Caco-2 (cell line): ENCODE data around the gene USP46. TPM values are rescaled to one million over a fixed set of nuclear protein-coding genes. Genes with fewer than 3 reads are reported as not detected.

ENCODE experiments used
- BruUV-seq: library from RNA; stranded (reverse); fragments of 400-500 nt; replicated peaks from 2 replicates; lab custom pipeline; 2021; lab: Mats Ljungman, UMichigan
- CTCF ChIA-PET: fragments of 300-600 bp; sonication (Branson Sonifier 250); formaldehyde crosslinking; loops from one replicate; lab custom pipeline; 2022; ENCODE audit warnings: antibody characterized with exemption; lab: Charles Lee
- POLR2A ChIA-PET: fragments of 300-600 bp; sonication (Branson Sonifier 250); formaldehyde crosslinking; loops from one replicate; lab custom pipeline; 2022; ENCODE audit warnings: antibody characterized with exemption; lab: Charles Lee
- DNase-seq, 2 experiments: peaks; one replicate each; pipeline versions ENCODE4 v3.0.0 to v3.0.0-alpha.2; 2020 to 2022
- H3K27me3 ChIP-seq: replicated peaks from 2 replicates; pipeline ENCODE4 v1.6.0; 2011; ENCODE audit warnings: low read length; ENCODE audit not compliant: control insufficient read depth, insufficient read depth
- H3K36me3 ChIP-seq: 2 replicates; pipeline ENCODE4 v1.5.1; 2011; ENCODE audit warnings: low read length; ENCODE audit not compliant: control insufficient read depth, insufficient read depth
- H3K4me1 ChIP-seq: fragments of 250-450 bp; sonication (Bioruptor Pico); 2 replicates; pipeline ENCODE4 v1.5.1; 2020; ENCODE audit warnings: mild to moderate bottlenecking
- H3K4me3 ChIP-seq: 2 replicates; pipeline ENCODE4 v1.5.1; 2011; ENCODE audit warnings: low read depth, mild to moderate bottlenecking, control low read depth, low read length
- H3K9me3 ChIP-seq: fragments of 250-450 bp; sonication (Bioruptor Pico); 2 replicates; pipeline ENCODE4 v1.5.1; 2020; ENCODE audit warnings: mild to moderate bottlenecking, moderate library complexity
- H3K27ac Mint-ChIP-seq: one replicate; pipeline ENCODE4 v1.8.0; 2022; ENCODE audit warnings: mixed read lengths; ENCODE audit not compliant: unreplicated experiment
- H3K27me3 Mint-ChIP-seq: one replicate; pipeline ENCODE4 v1.8.0; 2022; ENCODE audit warnings: mixed read lengths; ENCODE audit not compliant: insufficient read depth, unreplicated experiment
- H3K36me3 Mint-ChIP-seq: one replicate; pipeline ENCODE4 v1.8.0; 2022; ENCODE audit warnings: mild to moderate bottlenecking, mixed read lengths; ENCODE audit not compliant: insufficient read depth, unreplicated experiment
- H3K4me1 Mint-ChIP-seq: one replicate; pipeline ENCODE4 v1.8.0; 2022; ENCODE audit warnings: low read depth, mixed read lengths; ENCODE audit not compliant: unreplicated experiment
- H3K4me3 Mint-ChIP-seq: one replicate; pipeline ENCODE4 v1.8.0; 2022; ENCODE audit warnings: mild to moderate bottlenecking, moderate library complexity, mixed read lengths; ENCODE audit not compliant: unreplicated experiment
- H3K9me3 Mint-ChIP-seq: one replicate; pipeline ENCODE4 v1.8.0; 2022; ENCODE audit warnings: mixed read lengths; ENCODE audit not compliant: unreplicated experiment
- CTCF ChIP-seq, 2 experiments: fragments of 200-600 bp in 1 of 2; IDR thresholded peaks; 1 replicate in 1 of 2; 2 replicates in 1 of 2; pipeline versions ENCODE4 v1.5.1 to v1.8.0; 2011 to 2022; ENCODE audit warnings: antibody characterized with exemption in 1 of 2, control low read depth in 1 of 2, inconsistent platforms in 1 of 2, low read depth in 1 of 2, low read length in 1 of 2, mild to moderate bottlenecking in 1 of 2, moderate library complexity in 1 of 2; ENCODE audit not compliant: insufficient read depth in 1 of 2, severe bottlenecking in 1 of 2, unreplicated experiment in 1 of 2
- intact Hi-C: fragments of 100-400 bp; cut with micrococcal nuclease; formaldehyde crosslinking; loops from one replicate; pipeline ENCODE4 v1.10.0; 2022; ENCODE audit not compliant: unreplicated experiment
- total RNA-seq: library from RNA; stranded (reverse); gene quantifications from 2 replicates; pipeline ENCODE4 v1.2.3, GENCODE V29; 2022

USP46 gene
- total RNA-seq, 1 experiment from 2014 or later: 32.2 TPM

- Mint-ChIP-seq H3K27me3 (peaks cover 3% of the 10 kb centered on the region), H3K27ac (no peak overlapping the region), H3K4me3 (no peak overlapping the region), H3K4me1 (peaks cover 6% of the 10 kb centered on the region), H3K36me3 (no peaks in the 10 kb centered on the region), H3K9me3 (no peaks in the 10 kb centered on the region)
- TF ChIP-seq CTCF (IDR thresholded peaks at IDR 0.05; ENCODE audit: insufficient read depth in 1 of 2, low read depth in 1 of 2, low read length in 1 of 2, severe bottlenecking in 1 of 2, unreplicated experiment in 1 of 2): no peak
- ChIA-PET CTCF (no interaction called here), POLR2A (no interaction called here)
- intact Hi-C loops: no loop called here
- no peaks in the 10 kb centered on the region for H3K36me3 ChIP-seq
- no peaks in the 10 kb centered on the region for H3K9me3 ChIP-seq
- no peaks in the 10 kb centered on the region for H3K27me3 ChIP-seq
- BruUV-seq: no TSS peak
- no peak overlapping the region for H3K4me3 ChIP-seq
- no peak for DNase-seq
- no peaks in the 10 kb centered on the region for H3K4me1 ChIP-seq
Observed at GRCh38 chr4:52579602-52580272, 79.4 kb downstream of the USP46 start.

GRCh38 chr4:52578951-52579350, 80.2 kb downstream of the USP46 start:
- POLR2A ChIA-PET: no interaction called here

GRCh38 chr4:52577624-52577962, 81.5 kb downstream of the USP46 start:
- H3K27me3 ChIP-seq: no peaks in the 10 kb centered on the region
- no peaks in the 10 kb centered on the region for H3K4me1 ChIP-seq
- no peaks in the 10 kb centered on the region for H3K36me3 ChIP-seq
- no peak for DNase-seq
- TF ChIP-seq CTCF (IDR thresholded peaks at IDR 0.05; ENCODE audit: insufficient read depth in 1 of 2, low read depth in 1 of 2, low read length in 1 of 2, severe bottlenecking in 1 of 2, unreplicated experiment in 1 of 2): no peak
- intact Hi-C loops: no loop called here
- H3K9me3 Mint-ChIP-seq: no peaks in the 10 kb centered on the region
- no peak overlapping the region for H3K4me3 ChIP-seq
- no peaks in the 10 kb centered on the region for H3K36me3 Mint-ChIP-seq
- H3K9me3 ChIP-seq: no peaks in the 10 kb centered on the region
- H3K27ac Mint-ChIP-seq: no peak overlapping the region
- H3K4me3 Mint-ChIP-seq: no peak overlapping the region
- peaks cover 5% of the 10 kb centered on the region for H3K27me3 Mint-ChIP-seq
- peaks cover 6% of the 10 kb centered on the region for H3K4me1 Mint-ChIP-seq
- no TSS peak for BruUV-seq
- POLR2A ChIA-PET: no interaction called here
- CTCF ChIA-PET: no interaction called here

More at GRCh38 chr4:52578951-52579350, 80.2 kb downstream of the USP46 start:
- no TSS peak for BruUV-seq
- H3K4me3 ChIP-seq: no peak overlapping the region
- Mint-ChIP-seq H3K36me3 (no peaks in the 10 kb centered on the region), H3K27ac (no peak overlapping the region), H3K4me1 (peaks cover 6% of the 10 kb centered on the region), H3K27me3 (peaks cover 3% of the 10 kb centered on the region), H3K4me3 (no peak overlapping the region), H3K9me3 (no peaks in the 10 kb centered on the region)
- TF ChIP-seq CTCF (IDR thresholded peaks at IDR 0.05; ENCODE audit: insufficient read depth in 1 of 2, low read depth in 1 of 2, low read length in 1 of 2, severe bottlenecking in 1 of 2, unreplicated experiment in 1 of 2): no peak
- no peak for DNase-seq
- H3K36me3 ChIP-seq: no peaks in the 10 kb centered on the region
- H3K9me3 ChIP-seq: no peaks in the 10 kb centered on the region
- no peaks in the 10 kb centered on the region for H3K4me1 ChIP-seq
- intact Hi-C loops: no loop called here
- CTCF ChIA-PET: no interaction called here
- no peaks in the 10 kb centered on the region for H3K27me3 ChIP-seq
